GM19452 (cell line): Measurements from ENCODE around the gene CBFA2T3.

ENCODE experiments used
- ATAC-seq: cut with Tn5 transposase; IDR thresholded peaks from one replicate; pipeline ENCODE4 v1.9.1; 2021; ENCODE audit not compliant: unreplicated experiment

CBFA2T3 gene

DNA sequence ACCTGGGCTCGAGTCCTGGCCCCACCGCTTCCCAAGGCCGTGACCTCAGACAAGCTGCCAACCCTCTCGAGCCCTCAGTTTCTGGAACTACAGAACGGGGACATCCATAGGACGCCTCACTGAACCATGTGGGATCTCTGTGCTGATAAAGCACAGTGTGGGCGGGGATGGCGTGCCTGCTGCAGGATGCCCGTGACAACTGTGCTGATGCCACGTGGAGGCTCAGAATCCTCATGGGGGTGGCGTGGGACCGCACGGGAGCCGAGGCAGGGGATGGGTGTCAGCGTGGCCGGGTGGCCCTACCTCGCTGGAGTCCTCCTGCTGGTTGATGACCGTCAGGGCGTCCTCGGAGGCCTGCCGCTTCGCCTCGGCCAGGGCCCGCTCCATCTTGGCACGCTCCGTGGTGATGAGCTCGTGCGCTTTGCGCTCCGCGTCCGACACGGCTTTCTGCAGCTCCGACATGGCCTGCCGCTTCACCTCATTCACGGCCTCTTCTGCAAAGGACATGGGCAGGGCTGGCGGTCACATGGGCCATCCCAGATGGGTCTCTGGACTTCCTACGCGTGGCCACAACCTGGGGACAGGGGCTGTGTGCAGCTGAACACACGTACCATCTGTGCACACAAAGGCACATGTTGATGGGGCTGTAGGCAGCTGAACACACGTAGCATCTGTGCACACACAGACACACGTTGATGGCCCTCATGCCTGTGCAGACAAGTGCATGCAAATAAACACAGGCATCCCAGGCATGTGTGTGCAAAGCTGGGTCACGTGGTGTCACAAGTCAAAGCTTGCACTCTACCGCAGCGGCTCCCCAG is 97.8 kb downstream of the CBFA2T3 start:
- no peak for ATAC-seq

DNA sequence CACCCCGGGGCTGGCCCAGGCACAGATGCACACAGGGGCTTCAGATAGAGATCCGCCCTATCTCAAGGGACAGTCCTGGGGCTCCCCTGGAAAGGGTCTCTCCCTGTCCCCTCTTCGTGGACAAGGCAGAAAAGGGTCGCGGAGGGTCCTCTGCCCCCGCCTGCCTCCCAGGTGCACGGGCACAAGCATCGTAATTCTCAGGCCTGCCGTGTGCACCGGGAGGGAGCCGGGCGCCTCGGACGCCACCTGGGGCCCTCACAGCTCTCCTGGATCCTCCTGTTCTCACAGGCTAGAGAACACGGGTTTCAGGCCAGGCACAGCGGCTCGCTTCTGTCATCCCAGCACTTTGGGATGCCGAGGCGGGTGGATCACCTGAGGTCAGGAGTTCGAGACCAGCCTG is 98.7 kb downstream of the CBFA2T3 start:
- ATAC-seq, result no peak

DNA sequence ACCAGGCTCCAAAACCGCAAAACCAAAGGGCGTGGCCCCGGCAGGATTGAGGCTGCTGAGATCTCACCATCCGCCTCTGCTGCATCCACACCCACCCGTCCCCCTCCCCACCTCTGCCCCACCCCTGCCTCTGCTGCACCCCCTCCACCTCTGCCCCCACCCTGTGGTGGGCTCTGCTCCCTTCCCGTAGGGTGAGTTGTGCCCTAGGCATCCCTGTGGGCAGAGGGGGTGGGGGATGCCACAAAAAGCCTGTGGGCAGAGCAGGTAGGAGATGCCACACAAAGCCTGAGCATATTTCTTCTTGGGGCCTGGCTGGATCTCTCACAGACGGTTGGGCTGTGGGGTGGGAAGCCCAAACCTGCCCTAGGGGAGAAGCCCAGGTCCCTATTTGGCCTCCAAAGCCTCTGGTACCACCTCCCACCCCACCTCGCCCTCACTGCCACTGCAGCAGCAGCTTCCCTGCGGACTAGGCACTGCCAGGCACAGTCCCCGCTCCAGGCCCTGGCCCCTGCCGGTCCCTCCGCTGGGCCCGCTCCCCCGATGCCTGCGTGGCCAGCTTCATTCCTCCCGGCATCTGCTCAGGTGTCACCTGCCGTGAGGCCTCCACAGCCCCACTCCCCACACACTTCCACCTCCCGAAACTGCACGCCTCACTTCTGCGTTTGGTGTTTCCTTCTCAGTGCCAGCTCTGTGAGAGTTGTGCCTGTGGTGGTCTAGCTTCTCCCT is 99.3 kb downstream of the CBFA2T3 start:
- ATAC-seq, result no peak

DNA sequence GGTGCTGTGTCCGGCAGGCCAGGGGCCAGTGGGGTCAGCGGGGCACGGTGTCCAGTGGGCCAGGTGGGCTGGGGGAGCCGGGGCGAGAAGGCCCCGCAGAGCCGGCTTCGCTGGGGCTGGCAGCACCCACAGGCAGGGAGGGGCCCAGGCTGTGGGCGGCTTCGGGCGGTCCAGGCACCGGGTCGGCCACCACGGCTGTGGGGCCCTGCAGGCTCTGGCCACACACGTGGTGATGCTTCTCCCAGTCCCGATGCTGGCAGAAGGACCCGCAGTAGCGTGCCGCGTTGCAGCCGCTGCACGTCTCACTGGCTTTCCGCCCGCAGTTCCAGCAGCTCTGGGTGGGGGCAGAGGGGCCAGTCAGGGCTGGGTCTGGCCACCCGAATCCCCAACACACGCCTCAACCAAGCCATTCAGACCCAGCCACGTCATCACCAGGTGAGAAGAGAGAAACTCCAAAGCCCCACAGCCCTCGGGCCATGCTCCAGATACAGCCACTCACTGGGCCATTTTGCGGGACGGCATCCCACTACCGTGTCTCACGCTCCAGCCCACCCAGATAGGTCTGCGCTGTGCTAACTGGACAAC is 100.0 kb downstream of the CBFA2T3 start:
- ATAC-seq, result no peak

DNA sequence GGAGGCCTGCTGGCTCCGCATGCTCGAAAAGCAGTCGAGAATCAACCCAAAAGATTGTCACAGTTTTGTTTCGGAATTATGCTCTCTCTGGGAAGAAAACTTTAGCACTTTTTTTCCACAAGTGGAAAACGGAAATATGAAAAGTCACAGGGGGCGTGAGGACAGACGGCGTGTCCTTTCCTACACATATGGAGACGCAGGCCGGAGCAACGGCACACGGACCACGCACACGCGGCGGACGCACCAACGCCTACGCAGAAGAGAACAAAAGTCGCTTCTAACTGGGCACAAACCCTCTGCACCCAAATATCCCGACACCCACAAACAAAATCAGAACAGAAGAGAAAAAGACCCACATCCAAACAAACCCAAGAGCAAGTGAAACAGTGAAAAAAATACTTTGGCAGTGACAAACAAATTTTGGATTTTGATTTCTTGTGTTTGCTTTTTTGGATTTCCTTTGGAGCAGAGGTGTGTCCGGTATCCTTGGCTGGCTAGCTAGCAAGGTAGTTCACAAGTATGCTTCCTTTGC is 101.2 kb downstream of the CBFA2T3 start:
- no peak for ATAC-seq

DNA sequence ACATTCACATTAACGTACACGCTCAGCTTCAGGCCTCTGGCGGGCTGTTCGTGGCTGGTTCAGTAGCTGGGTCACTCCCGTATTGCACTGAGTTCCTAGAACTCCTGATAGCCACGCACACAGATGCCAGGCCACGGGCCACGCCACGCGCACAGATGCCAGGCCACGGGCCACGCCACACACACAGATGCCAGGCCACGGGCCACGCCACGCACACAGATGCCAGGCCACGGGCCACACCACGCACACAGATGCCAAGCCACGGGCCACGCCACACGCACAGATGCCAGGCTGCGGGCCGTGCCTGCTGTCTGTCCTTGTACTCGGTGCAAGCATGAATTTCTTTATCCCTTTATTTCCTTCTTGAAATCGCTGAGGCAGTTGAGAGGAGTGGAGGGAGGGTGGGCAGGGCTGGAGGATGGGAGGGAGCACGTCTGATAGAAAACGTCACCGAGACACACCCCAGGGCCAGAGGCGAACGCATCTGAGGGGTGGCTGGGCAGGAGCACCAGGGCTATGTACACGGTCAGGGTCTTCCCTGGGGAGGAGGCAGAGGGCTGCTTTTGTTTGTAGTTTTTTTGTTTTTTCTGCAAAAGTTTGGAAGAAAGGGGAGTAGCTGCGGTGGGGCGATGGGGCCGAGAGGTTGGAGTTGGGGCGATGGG is 101.9 kb downstream of the CBFA2T3 start:
- ATAC-seq, result no peak

DNA sequence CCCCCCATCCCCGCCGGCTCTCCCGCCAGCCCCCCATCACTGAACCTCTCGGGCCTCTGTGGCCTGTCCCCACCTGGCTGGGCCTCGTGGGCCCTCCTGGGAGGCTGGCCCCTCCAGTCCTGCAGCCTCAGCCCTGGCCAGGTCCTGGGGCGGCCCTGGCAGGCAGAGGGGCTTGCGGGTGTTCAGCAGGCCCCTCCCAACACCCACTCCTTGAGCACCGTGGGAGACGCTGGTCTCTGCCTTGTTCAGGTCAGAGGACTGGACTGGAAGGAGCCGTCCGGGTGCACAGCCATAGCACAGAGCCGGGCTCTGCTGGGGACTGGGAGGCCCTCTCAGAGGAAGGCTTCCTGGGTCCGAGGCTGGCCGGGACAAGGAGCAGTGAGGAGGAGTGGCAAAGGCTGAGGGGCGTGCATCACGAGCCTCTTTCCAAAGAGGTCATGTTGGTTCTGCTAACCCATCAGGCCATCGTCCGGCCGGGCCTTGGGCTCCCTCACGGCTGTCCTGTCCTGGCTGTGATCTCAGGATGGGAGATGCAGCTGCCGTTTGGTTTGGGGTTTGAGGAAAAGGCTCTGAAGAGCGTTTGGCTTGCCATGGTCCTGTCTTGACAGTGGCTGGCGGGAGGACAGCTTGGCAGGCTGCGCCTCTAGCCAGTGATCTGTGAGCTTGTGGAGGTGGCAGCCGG is 104.2 kb downstream of the CBFA2T3 start:
- ATAC-seq, result no peak

DNA sequence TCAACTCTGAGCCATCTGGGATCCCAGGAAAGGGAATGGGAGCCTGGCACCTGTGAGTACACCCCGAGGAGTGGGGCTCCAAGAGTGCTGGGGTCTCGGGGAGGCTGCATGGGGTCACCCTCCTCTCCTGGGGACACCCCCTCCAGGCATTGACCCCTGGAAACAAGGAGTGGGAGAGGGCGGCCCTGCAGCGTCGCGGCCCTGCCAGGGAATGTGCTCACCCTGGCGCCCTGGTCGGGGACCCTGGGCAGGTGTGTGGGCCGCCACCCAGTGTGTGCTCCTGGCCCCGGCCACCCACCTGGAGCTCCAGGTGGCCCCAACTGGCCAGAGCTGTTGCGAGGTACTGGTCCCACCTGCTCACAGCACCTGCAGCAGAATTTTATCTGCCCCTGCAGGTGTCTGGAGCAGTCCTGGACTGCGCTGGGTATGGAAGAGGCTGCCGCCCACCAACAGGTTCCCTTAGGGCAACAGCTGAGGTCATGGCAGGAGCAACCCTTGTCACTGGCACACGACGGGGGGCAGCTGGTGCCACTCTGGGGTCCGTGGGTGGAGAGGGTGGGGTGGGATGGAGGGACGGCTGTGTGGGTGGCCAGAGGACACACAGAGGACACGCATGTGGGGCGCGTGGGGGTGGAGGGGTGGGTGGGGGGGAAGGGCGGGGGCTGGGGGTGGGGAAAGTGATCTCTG is 105.1 kb downstream of the CBFA2T3 start:
- ATAC-seq, result no peak

DNA sequence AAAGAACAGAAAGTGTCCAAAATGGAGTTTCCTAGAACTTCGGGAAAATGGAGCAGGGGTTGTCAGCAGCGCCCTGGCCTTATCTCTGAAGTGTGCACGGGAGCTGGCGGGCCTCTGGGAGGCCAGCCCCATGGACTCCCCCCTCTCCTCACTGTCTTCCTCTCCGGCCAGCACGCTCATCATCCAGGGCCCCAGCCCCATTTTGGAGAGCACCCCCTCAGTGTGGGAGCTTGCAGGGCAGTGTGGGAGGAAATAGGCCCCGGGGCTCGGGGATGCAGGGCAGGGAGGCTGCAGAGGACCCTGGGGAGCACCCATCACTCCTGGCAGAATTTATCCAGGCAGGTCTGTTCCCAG is 105.7 kb downstream of the CBFA2T3 start:
- no peak for ATAC-seq

DNA sequence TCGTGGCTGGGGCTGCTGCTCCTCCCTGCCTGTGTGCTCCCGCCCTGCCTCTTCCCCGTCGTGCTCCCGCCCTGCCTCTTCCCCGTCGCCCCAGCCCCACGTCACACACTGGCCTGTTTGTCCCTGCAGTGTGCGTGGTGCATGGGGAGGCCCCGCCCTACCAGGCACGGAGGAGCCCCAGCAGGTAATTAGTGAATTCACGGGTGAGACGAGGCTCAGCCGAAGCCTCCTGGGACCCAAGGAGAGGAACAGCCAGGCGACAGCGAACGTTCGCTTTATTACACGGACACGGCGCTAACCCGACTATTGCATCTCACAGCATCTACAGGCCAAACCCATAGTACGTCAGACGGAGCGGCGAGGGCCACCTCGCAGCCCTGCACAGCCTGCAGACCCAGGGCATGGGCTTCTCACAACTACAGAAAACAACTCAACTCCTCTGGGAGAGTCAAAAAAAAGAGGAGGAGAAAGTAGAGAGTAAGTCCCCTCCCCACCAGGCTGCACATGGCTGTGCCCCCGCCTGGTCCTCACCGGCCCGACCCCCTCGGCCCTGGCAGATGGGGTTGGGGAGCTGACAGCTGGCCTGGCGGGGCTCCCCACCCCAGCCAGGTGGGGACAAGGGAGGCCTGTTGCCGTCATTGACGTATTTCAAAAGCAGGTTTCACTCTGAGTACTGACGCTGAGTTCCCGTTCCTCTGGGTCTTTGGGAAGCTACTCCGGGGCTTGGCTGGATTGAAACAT is 106.2 kb downstream of the CBFA2T3 start:
- no peak for ATAC-seq

DNA sequence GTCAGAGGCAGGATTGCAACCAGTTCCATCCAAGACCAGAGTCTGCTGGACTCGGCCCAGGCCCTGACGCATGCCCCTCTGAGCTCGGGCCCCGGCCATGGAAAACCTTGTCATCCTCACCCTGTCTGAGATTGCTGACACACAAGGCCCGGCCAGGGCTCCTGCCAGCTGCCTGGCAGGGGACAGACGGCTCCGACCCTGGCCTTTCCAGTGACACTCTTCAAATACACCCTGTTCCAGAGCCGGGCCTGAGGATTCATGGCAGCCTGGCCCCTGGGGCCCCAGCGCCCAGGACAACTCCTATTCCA is 107.4 kb downstream of the CBFA2T3 start:
- no peak for ATAC-seq

DNA sequence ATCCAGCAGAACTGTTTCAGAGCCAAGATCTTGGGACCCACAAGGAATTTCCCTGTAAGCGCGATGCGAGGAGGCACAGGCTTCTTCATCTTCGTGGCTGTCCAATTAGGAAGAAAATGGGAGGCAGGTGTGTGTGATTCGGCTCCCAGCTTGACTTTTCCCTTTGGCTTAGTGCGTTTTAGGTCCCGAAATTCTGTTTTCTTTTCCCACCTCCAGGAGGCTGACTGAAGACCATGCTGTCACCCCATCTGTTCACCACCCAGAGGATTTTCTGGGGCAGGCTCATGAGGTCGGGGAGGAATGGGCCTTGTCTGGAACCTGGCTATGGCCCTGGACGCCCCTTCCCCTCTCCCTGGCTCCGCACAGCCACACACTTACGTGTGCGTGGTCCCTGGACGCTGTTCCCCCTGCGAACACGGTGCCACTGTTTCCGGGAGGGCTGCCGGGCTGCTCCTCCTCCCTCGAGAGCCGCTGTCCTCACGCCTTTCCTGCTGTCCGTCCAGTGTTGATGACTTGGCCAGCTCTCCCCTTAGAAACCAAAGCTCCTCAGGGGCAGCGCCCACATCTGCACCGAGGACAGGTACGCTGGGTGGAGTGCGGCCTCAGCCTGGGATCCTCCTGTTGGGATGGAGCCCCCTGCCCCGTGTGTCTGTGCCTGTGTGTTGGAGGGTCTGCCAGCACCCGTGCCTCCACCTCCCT is 107.9 kb downstream of the CBFA2T3 start:
- no peak for ATAC-seq

DNA sequence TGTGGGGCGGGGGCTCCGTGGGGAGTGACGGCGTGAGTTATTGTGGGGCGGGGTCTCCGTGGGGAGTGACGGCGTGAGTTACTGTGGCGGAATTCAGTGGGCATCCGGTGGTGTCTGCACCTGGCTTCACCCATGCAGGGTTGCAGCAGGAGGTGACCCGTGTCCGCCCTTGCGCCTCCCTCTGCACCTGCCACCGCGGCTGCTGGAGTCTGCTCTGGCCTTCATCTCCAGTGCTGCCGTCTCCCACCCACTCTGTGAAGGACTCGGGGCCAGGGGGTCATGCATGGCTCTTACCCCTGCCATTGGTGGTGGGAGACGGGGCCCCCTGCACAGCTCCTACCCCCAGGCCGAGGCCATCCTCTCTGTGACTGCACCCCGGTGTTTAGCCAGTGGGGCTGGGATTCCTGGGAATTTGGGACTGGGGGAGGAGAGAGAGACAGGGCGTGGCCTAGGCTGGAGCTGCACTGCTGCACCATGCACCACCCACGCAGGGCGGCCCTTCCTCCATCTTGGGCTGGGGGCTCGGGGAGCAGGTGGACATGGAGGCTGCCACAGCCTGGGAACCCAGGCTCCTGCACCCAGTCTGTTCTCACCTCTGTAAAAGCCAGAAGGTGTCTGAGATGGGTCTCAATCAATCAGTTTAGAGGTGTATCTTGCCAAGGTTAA is 109.3 kb downstream of the CBFA2T3 start:
- no peak for ATAC-seq

DNA sequence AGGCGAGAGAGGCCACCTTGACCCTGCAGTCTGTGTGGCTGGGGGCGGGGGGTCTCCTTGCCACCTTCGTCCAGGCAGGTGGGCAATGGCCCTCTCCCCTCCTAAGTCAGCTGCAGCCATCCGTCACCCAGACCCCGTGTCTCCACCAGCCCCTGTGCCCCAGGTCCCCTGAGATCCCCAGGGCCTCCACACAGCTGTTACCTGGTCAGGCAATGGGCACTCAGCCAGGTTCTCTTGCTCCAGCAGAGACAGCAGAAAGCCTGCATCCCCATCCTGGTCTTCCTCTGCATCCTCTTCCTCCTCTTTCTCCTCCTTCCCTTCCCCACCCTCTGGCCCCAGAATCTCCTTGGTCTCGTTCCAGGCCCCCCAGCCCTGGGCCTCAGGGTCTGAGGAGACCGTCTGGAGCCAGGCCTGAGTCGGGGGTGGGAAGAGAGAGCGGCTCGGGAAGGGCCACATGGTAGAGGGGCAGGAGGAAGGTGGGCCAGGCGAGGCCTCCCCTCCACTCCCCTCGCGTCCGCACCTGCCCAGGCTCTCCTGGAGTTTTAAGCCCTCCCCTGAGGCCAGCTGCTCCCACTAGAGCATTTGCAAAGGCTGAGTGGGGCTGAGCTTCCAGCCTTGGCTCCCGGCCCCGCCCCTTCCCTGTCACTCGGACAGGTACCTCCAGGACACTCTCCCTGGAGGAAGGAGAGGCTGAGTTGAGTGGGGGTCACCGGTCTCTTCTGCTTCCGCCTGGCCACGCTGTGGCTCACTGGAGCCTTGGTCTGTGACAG is 110.7 kb downstream of the CBFA2T3 start, which contains the start of gene PABPN1L:
Gene PABPN1L, minus strand, starts transcription at position 510 of the 770 bp plus-strand sequence. Its CDS starts 54 bp downstream, at position 456.
- ATAC-seq, result no peak

DNA sequence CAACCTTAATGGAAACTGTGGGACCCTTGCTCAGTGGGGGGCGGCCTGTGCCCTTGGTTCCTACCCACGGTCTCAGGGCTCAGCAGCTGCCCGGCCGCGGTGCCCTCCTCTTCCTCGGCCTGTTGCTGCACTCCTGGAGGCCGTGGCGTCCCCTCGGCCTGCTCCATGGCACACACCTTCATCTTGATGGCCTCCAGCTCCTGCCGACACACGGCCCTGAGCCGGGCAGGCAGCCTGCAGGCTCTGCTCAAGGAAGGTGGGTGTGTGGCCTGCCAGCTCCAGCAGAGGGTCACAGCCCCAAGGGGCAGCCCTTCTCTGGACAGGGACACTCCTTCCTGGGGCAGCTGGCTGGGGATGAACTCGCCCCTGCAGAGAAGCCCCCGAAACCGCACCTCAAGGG is 111.3 kb downstream of the CBFA2T3 start:
- no peak for ATAC-seq

DNA sequence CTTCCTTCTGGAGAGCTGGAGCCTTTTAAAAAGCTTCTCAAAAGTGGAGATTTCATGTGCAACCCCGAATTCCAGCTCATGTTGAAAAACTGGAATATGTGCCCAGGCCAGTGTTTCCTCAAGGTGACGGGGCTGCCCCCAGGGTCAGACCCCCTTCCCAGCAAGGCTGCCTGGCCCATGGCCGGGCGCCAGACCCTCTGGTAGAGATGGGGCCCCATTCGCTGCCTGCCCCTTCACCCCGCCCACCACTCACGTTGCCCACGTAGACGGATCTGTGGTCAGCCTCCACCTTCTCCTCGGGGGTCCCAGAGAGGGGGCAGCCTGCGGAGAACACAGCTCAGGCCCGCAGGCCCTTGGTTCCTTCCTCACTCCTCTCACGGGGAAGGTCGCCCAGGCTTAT is 111.7 kb downstream of the CBFA2T3 start:
- ATAC-seq, result no peak

DNA sequence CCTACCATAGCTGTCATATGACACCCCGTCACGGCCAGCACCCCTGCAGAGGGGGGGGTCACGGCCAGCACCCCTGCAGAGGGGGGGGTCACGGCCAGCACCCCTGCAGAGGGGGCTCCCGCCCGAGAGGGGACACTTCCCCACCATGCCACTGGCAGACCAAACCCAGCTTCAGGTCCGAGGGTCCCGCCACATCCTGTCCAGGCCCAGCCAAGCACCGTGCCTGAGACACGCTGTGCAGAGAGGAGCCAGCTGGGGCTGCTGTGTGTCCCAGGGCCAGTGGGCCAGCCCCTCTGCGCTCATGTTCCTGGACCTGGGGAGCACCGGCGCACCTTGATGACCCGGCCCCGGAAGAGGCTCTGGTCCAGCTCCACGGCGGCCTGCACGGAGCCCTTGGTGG is 112.5 kb downstream of the CBFA2T3 start:
- ATAC-seq, result no peak

DNA sequence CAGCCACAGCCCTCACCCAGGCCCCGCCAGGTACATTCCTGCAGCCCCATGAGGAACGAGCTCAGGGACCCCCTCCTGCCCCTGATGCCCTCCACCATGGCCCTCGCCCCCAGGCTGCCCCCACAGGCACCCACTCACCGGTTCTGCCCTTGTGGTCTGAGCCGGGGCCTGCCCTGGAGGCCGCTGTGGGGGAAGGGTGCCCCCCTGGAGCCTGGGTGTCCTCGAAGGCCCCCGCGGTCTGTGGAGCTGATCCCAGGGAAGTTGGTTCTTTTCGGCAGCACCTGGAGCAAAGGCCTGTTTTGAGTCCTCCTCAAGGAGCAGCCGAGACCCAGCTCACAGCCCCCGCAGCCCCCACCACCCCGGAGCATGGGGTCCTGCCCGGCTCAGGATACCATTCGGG is 112.9 kb downstream of the CBFA2T3 start:
- no peak for ATAC-seq
